ENCODE data around the gene MTHFD2L. TPM values are rescaled to one million over a fixed set of nuclear protein-coding genes. Genes with fewer than 3 reads are reported as not detected.

MTHFD2L gene
- total and polyA plus RNA-seq, 9 of the 15 experiments (the other 6 are each of a cell fraction or from before 2014, with no cell fraction given), result 10.0 to 39.0 (median 26.0) TPM

DNA sequence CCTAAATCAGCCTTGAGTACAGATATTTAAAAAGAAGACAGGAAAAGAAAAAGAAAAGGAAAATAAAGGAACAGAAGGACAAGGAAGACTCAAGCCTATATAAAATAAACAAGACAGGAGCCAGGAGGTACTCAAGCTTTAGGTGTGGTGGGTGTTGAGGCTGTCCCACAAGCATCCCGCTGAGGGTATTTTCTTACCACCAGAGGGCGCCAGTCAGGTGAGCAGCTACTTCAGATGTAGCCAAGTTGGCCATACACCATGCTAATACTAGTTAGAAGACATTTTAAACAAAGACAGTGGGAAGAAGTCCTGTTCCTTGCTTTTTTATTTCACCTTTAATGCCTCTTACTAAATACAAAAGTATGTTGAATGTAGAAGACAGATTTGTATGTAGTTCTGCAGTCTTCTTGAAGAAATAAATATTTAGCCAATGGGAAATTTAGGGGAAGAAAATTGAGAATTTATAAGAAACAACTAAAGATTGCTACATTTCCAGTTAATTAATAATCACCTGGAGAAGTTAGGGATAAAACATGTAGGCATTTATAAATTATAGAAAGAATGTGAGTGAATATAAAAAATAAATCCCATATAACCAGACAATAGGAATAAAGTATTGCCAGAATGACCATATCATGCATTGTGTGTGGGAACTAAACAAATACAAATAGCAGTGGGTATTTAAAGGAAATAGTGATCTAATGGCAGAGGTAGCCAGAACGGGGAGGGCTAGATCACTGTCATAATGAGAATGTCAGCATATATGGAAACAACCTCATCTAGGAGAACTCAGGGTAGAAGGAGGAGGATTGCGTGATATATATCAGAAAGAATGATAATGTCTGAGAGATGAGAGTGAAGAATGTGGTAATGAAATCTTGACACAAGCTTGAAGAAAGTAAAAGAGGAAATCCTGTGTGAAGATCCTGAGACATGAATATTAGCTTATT lies 71.0 kb downstream of the MTHFD2L start (continued):
- TF ChIP-seq, protein P1, sequence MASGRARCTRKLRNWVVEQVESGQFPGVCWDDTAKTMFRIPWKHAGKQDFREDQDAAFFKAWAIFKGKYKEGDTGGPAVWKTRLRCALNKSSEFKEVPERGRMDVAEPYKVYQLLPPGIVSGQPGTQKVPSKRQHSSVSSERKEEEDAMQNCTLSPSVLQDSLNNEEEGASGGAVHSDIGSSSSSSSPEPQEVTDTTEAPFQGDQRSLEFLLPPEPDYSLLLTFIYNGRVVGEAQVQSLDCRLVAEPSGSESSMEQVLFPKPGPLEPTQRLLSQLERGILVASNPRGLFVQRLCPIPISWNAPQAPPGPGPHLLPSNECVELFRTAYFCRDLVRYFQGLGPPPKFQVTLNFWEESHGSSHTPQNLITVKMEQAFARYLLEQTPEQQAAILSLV (tag; IDR thresholded peaks at IDR 0.05), result no peak
- TF ChIP-seq YY1 (IDR thresholded peaks at IDR 0.05; ENCODE audit: borderline replicate concordance in 1 of 3, control insufficient read depth in 1 of 3, extremely low read depth in 1 of 3, insufficient read depth in 3 of 3, insufficient read length in 1 of 3, insufficient replicate concordance in 2 of 3, low read depth in 1 of 3, low read length in 2 of 3), result peak in 1 of 3 experiments; percentile 13

DNA sequence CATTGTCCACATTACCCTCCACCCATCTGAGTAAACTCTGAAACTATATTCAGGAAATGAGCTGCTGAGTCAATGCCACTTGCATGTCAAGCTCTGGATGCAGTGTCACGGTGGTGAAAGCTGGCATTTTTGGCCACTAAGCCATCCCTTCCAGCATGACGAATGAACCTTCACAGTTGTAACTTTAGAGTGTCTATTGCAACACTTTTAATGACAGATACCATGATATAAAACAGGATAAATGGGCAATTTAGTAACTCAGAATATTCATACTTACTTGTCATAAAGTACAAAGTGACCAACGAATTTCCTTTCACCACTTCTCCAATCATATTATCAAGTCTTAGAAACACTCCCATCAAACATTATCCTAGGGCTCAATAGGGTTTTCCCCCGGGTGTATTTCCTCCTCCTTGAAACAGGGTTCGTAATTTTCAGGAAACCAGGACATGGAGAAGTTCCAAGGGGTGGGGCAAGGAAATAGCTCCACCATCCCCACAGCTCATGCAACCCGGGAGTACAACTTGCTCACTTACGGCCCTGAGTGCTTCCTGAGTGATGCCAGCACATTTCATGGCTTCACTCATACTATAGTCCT lies 73.1 kb downstream of the MTHFD2L start:
- in situ Hi-C loops (cut with MboI) (no loop called here), intact Hi-C loops (cut with micrococcal nuclease) (no loop called here)
- H3K4me2 ChIP-seq (ENCODE audit: insufficient read depth, low read length), result peak overlapping the region; percentile 33; the same call in 1 of the 2 replicates
- 0 out of 2 replicates have a peak overlapping the region, but pooled peaks have one; percentile 27 for H2AFZ ChIP-seq (ENCODE audit: low read depth, low read length)
- no peaks in the 10 kb centered on the region for H4K20me1 ChIP-seq (replicated peaks; ENCODE audit: control insufficient read depth, insufficient read depth, low read length)
- H3K4me1 ChIP-seq (replicated peaks in 1 of 2; ENCODE audit: control insufficient read depth in 2 of 2, insufficient read depth in 2 of 2, low read length in 2 of 2), result peaks cover 0 to 6% of the 10 kb centered on the region in 2 experiments; a peak in 2 of 5 replicates
- no peaks in the 10 kb centered on the region for H3K9me3 ChIP-seq (replicated peaks; ENCODE audit: control insufficient read depth, insufficient read depth, low read depth, low read length)
- no peaks in the 10 kb centered on the region for H3K9me1 ChIP-seq (ENCODE audit: control insufficient read depth, insufficient read depth, low read length)
- H3K27me3 ChIP-seq (ENCODE audit: control insufficient read depth in 2 of 2, insufficient read depth in 2 of 2, low read length in 2 of 2), result no peaks in the 10 kb centered on the region
- ATAC-seq (0 out of 3 replicates have a peak, but pooled peaks have one; percentile 19), DNase-seq (ENCODE audit: extremely low read depth in 1 of 4, low spot score in 3 of 4) (no peak), FAIRE-seq (no peak)
- H3K9ac ChIP-seq (ENCODE audit: insufficient read depth in 1 of 2, low read depth in 2 of 2, low read length in 2 of 2), result no peak overlapping the region
- H3K79me2 ChIP-seq (ENCODE audit: control insufficient read depth, insufficient read depth, low read length), result no peaks in the 10 kb centered on the region
- no peak overlapping the region for H3K4me3 ChIP-seq
- BruUV-seq (replicated peaks), result no TSS peak
- H3K27ac ChIP-seq (ENCODE audit: extremely low read depth, low read depth, low read length), result 0 out of 3 replicates have a peak overlapping the region, but pooled peaks have one; percentile 22
- POLR2A ChIA-PET, result interaction anchor here (0.7 to 1.0 kb wide), 2 partner anchors 12 to 169 kb away, joined by 3 to 4 read pairs; no protein-coding TSS in a partner anchor
- CTCF ChIA-PET (ENCODE audit: low intra/inter-chr PET ratio), result no interaction called here
- 34% methylated on average over 7 of the region's 7 CpGs for WGBS (ENCODE audit: insufficient coverage, low coverage, missing lambda C conversion rate)
- no peaks in the 10 kb centered on the region for H3K36me3 ChIP-seq (ENCODE audit: control insufficient read depth, insufficient read depth, low read length)
- TF ChIP-seq HNRNPH1 (optimal IDR thresholded peaks at IDR 0.05; ENCODE audit: low read depth, low read length), result no peak
- TF ChIP-seq, protein P2, sequence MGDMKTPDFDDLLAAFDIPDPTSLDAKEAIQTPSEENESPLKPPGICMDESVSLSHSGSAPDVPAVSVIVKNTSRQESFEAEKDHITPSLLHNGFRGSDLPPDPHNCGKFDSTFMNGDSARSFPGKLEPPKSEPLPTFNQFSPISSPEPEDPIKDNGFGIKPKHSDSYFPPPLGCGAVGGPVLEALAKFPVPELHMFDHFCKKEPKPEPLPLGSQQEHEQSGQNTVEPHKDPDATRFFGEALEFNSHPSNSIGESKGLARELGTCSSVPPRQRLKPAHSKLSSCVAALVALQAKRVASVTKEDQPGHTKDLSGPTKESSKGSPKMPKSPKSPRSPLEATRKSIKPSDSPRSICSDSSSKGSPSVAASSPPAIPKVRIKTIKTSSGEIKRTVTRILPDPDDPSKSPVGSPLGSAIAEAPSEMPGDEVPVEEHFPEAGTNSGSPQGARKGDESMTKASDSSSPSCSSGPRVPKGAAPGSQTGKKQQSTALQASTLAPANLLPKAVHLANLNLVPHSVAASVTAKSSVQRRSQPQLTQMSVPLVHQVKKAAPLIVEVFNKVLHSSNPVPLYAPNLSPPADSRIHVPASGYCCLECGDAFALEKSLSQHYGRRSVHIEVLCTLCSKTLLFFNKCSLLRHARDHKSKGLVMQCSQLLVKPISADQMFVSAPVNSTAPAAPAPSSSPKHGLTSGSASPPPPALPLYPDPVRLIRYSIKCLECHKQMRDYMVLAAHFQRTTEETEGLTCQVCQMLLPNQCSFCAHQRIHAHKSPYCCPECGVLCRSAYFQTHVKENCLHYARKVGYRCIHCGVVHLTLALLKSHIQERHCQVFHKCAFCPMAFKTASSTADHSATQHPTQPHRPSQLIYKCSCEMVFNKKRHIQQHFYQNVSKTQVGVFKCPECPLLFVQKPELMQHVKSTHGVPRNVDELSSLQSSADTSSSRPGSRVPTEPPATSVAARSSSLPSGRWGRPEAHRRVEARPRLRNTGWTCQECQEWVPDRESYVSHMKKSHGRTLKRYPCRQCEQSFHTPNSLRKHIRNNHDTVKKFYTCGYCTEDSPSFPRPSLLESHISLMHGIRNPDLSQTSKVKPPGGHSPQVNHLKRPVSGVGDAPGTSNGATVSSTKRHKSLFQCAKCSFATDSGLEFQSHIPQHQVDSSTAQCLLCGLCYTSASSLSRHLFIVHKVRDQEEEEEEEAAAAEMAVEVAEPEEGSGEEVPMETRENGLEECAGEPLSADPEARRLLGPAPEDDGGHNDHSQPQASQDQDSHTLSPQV (IDR thresholded peaks at IDR 0.05), result 0 out of 2 replicates have a peak, but pooled peaks have one; percentile 21
- TF ChIP-seq, protein P3, sequence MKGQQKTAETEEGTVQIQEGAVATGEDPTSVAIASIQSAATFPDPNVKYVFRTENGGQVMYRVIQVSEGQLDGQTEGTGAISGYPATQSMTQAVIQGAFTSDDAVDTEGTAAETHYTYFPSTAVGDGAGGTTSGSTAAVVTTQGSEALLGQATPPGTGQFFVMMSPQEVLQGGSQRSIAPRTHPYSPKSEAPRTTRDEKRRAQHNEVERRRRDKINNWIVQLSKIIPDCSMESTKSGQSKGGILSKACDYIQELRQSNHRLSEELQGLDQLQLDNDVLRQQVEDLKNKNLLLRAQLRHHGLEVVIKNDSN (CRISPR knock-in tag; IDR thresholded peaks at IDR 0.05), result no peak
- TF ChIP-seq, protein P1 (tag; IDR thresholded peaks at IDR 0.05), result no peak
- TF ChIP-seq WHSC1 (IDR thresholded peaks at IDR 0.05; ENCODE audit: low read length), result no peak
- TF ChIP-seq CEBPB (tag; IDR thresholded peaks at IDR 0.05), result peak; percentile 60
- TF ChIP-seq RFX5 (IDR thresholded peaks at IDR 0.05; ENCODE audit: low read depth, low read length), result no peak
- TF ChIP-seq C11orf30 (IDR thresholded peaks at IDR 0.05; ENCODE audit: low read depth), result 0 out of 2 replicates have a peak, but pooled peaks have one; percentile 22

Measured in K562 (cell line).